Progenitor cell of endocrine pancreas (in vitro differentiated cells): ENCODE results near the gene ACTRT3. TPM values are rescaled to one million over a fixed set of nuclear protein-coding genes. Genes with fewer than 3 reads are reported as not detected.

Source experiments
- total RNA-seq: library from RNA; stranded (reverse); gene quantifications from 2 replicates; pipeline ENCODE4 v1.2.1, GENCODE V29; 2021

Gene ACTRT3
- total RNA-seq, 1 donor from 2014 or later, result 2.6 TPM

Other genes starting within 250 kb of the ACTRT3 start
- gene MECOM, start 105.8 kb downstream of the ACTRT3 start, total RNA-seq, result 186 and 195 TPM in 2 replicates
- 9.1 and 12.4 TPM in 2 replicates for gene TERC, start 4.5 kb downstream of the ACTRT3 start, total RNA-seq
- 15.5 and 15.8 TPM in 2 replicates for gene MYNN, start 3.8 kb upstream of the ACTRT3 start, total RNA-seq
- gene LRRIQ4, start 43.3 kb upstream of the ACTRT3 start, total RNA-seq, result 0.31 and 0.42 TPM in 2 replicates
- 6.6 and 7.0 TPM in 2 replicates for gene LRRC34, start 43.3 kb upstream of the ACTRT3 start, total RNA-seq
- 0.67 and 1.2 TPM in 2 replicates for gene LRRC31, start 100.4 kb upstream of the ACTRT3 start, total RNA-seq
- gene SAMD7, start 142.0 kb upstream of the ACTRT3 start, total RNA-seq, result not detected in 2 replicates
- 94.6 and 103 TPM in 2 replicates for gene SEC62, start 197.2 kb upstream of the ACTRT3 start, total RNA-seq